Measurements from ENCODE around the gene CACTIN. TPM values are rescaled to one million over a fixed set of nuclear protein-coding genes. Genes with fewer than 3 reads are reported as not detected.
"Not testable (repeated sequence)": the region's sequence is repeated elsewhere in the genome, so short reads cannot be mapped to it uniquely, and the experiment has no call there.

Gene CACTIN
- polyA plus RNA-seq, 1 donor (not counting 4 experiments of a cell fraction or from before 2014, with no cell fraction given): 10.8 TPM

GRCh38 chr19:3649888-3650287, 23.3 kb upstream of the CACTIN start:
- dilution Hi-C loops (cut with MboI; ENCODE audit: extremely low pct_ligation_motif_present, low sequenced_read_pairs): no loop called here
- Histone ChIP-seq H3K4me2 (ENCODE audit: control insufficient read depth, extremely low read depth, insufficient read depth, low read depth, low read length) (no peak overlapping the region), H3K9me3 (ENCODE audit: control insufficient read depth, low read depth, low read length) (no peaks in the 10 kb centered on the region), H4K20me1 (ENCODE audit: control insufficient read depth, extremely low read depth, insufficient read depth, low read length) (no peaks in the 10 kb centered on the region), H3K4me1 (ENCODE audit: control insufficient read depth, extremely low read depth, insufficient read depth, low read length) (no peaks in the 10 kb centered on the region), H3K36me3 (ENCODE audit: control insufficient read depth in 2 of 2, extremely low read depth in 1 of 2, insufficient read depth in 2 of 2, low read length in 2 of 2) (peaks cover 0 to 18% of the 10 kb centered on the region in 2 experiments), H3K27ac (ENCODE audit: control insufficient read depth, insufficient read depth, low read length) (no peak overlapping the region), H2AFZ (ENCODE audit: control insufficient read depth, low read length) (no peak overlapping the region), H3K27me3 (ENCODE audit: control insufficient read depth, extremely low read depth, insufficient read depth, low read length) (no peaks in the 10 kb centered on the region), H3K4me3 (ENCODE audit: control insufficient read depth in 2 of 3, extremely low read depth in 1 of 3, insufficient read depth in 2 of 3, low read depth in 1 of 3, low read length in 3 of 3) (no peak overlapping the region), H3K9me1 (ENCODE audit: control insufficient read depth, extremely low read depth, insufficient read depth, low read length) (no peaks in the 10 kb centered on the region), H3K79me2 (ENCODE audit: control insufficient read depth, insufficient read depth, low read length) (no peaks in the 10 kb centered on the region), H3K9ac (ENCODE audit: control insufficient read depth, extremely low read depth, insufficient read depth, low read length) (no peak overlapping the region)
- TF ChIP-seq CTCF (optimal IDR thresholded peaks at IDR 0.05 in 1 of 3, IDR thresholded peaks at IDR 0.05 in 1 of 3, conservative IDR thresholded peaks at IDR 0.05 in 1 of 3; ENCODE audit: extremely low read depth in 1 of 3, insufficient read depth in 2 of 3, low read length in 3 of 3): no peak
- no peak for TF ChIP-seq EZH2 (IDR thresholded peaks at IDR 0.05; ENCODE audit: low read length)
- DNase-seq (ENCODE audit: low read depth, low spot score): no peak
- FAIRE-seq: no peak

GRCh38 chr19:3648037-3648905, 21.7 kb upstream of the CACTIN start:
- H3K36me3 ChIP-seq (ENCODE audit: control insufficient read depth in 2 of 2, extremely low read depth in 1 of 2, insufficient read depth in 2 of 2, low read length in 2 of 2): peaks cover 0 to 18% of the 10 kb centered on the region in 2 experiments

GRCh38 chr19:3647102-3647501, 20.5 kb upstream of the CACTIN start:
- H3K4me1 ChIP-seq (ENCODE audit: control insufficient read depth, extremely low read depth, insufficient read depth, low read length); H3K4me3 ChIP-seq (ENCODE audit: control insufficient read depth in 2 of 3, extremely low read depth in 1 of 3, insufficient read depth in 2 of 3, low read depth in 1 of 3, low read length in 3 of 3); DNase-seq (ENCODE audit: low read depth, low spot score); FAIRE-seq; H3K9me3 ChIP-seq (ENCODE audit: control insufficient read depth, low read depth, low read length); H3K9me1 ChIP-seq (ENCODE audit: control insufficient read depth, extremely low read depth, insufficient read depth, low read length); H3K27ac ChIP-seq (ENCODE audit: control insufficient read depth, insufficient read depth, low read length); H2AFZ ChIP-seq (ENCODE audit: control insufficient read depth, low read length); H3K79me2 ChIP-seq (ENCODE audit: control insufficient read depth, insufficient read depth, low read length); H3K27me3 ChIP-seq (ENCODE audit: control insufficient read depth, extremely low read depth, insufficient read depth, low read length); H3K9ac ChIP-seq (ENCODE audit: control insufficient read depth, extremely low read depth, insufficient read depth, low read length); dilution Hi-C loops (cut with MboI; ENCODE audit: extremely low pct_ligation_motif_present, low sequenced_read_pairs); H3K4me2 ChIP-seq (ENCODE audit: control insufficient read depth, extremely low read depth, insufficient read depth, low read depth, low read length); H4K20me1 ChIP-seq (ENCODE audit: control insufficient read depth, extremely low read depth, insufficient read depth, low read length): not testable (repeated sequence)
- peaks cover 0 to 17% of the 10 kb centered on the region in 2 experiments for H3K36me3 ChIP-seq (ENCODE audit: control insufficient read depth in 2 of 2, extremely low read depth in 1 of 2, insufficient read depth in 2 of 2, low read length in 2 of 2)

More at GRCh38 chr19:3648037-3648905, 21.7 kb upstream of the CACTIN start:
- no peak overlapping the region for H3K9ac ChIP-seq (ENCODE audit: control insufficient read depth, extremely low read depth, insufficient read depth, low read length)
- dilution Hi-C loops (cut with MboI; ENCODE audit: extremely low pct_ligation_motif_present, low sequenced_read_pairs): no loop called here
- H3K79me2 ChIP-seq (ENCODE audit: control insufficient read depth, insufficient read depth, low read length): no peaks in the 10 kb centered on the region
- H2AFZ ChIP-seq (ENCODE audit: control insufficient read depth, low read length): no peak overlapping the region
- FAIRE-seq (no peak), DNase-seq (ENCODE audit: low read depth, low spot score) (no peak)
- H3K27me3 ChIP-seq (ENCODE audit: control insufficient read depth, extremely low read depth, insufficient read depth, low read length): no peaks in the 10 kb centered on the region
- H3K4me1 ChIP-seq (ENCODE audit: control insufficient read depth, extremely low read depth, insufficient read depth, low read length): no peaks in the 10 kb centered on the region
- TF ChIP-seq EZH2 (IDR thresholded peaks at IDR 0.05; ENCODE audit: low read length) (no peak), CTCF (optimal IDR thresholded peaks at IDR 0.05 in 1 of 3, IDR thresholded peaks at IDR 0.05 in 1 of 3, conservative IDR thresholded peaks at IDR 0.05 in 1 of 3; ENCODE audit: extremely low read depth in 1 of 3, insufficient read depth in 2 of 3, low read length in 3 of 3) (no peak)
- no peaks in the 10 kb centered on the region for H4K20me1 ChIP-seq (ENCODE audit: control insufficient read depth, extremely low read depth, insufficient read depth, low read length)
- no peak overlapping the region for H3K27ac ChIP-seq (ENCODE audit: control insufficient read depth, insufficient read depth, low read length)
- H3K9me1 ChIP-seq (ENCODE audit: control insufficient read depth, extremely low read depth, insufficient read depth, low read length): no peaks in the 10 kb centered on the region
- no peaks in the 10 kb centered on the region for H3K9me3 ChIP-seq (ENCODE audit: control insufficient read depth, low read depth, low read length)
- H3K4me2 ChIP-seq (ENCODE audit: control insufficient read depth, extremely low read depth, insufficient read depth, low read depth, low read length): no peak overlapping the region
- no peak overlapping the region for H3K4me3 ChIP-seq (ENCODE audit: control insufficient read depth in 2 of 3, extremely low read depth in 1 of 3, insufficient read depth in 2 of 3, low read depth in 1 of 3, low read length in 3 of 3)
